GM12878 (cell line): Measurements from ENCODE around the gene VPS45. TPM values are rescaled to one million over a fixed set of nuclear protein-coding genes. Genes with fewer than 3 reads are reported as not detected.

ENCODE experiments used
- ATAC-seq: fragments of 200-7000 bp; cut with Tn5 transposase; 3 replicates; pipeline ENCODE4 v1.9.1; 2020; ENCODE audit warnings: mild to moderate bottlenecking, moderate library complexity
- BruUV-seq: library from RNA; stranded (reverse); fragments of 400-500 nt; replicated peaks from 2 replicates; lab custom pipeline; 2021; lab: Mats Ljungman, UMichigan
- CTCF ChIA-PET: fragments of 300-600 bp; sonication (Branson Sonifier 250); formaldehyde crosslinking; extraction: SDS; loops from one replicate; lab custom pipeline; 2021; ENCODE audit warnings: inconsistent platforms; lab: Yijun Ruan, JAX
- POLR2A ChIA-PET: fragments of 350-600 bp; formaldehyde crosslinking; extraction: SDS; loops from one replicate; lab custom pipeline; 2021; ENCODE audit warnings: inconsistent platforms; lab: Charles Lee
- RAD21 ChIA-PET: fragments of 300-600 bp; sonication (Branson Sonifier 250); formaldehyde crosslinking; loops from one replicate; lab custom pipeline; 2023; ENCODE audit warnings: antibody characterized with exemption; ENCODE audit not compliant: unreplicated experiment; lab: Charles Lee
- SMC1A ChIA-PET: fragments of 300-600 bp; sonication (Branson Sonifier 250); formaldehyde crosslinking; loops from one replicate; lab custom pipeline; 2023; ENCODE audit not compliant: unreplicated experiment, uncharacterized antibody; lab: Charles Lee
- DNase-seq: peaks from one replicate; pipeline ENCODE4 v3.0.0-alpha.2; 2011; ENCODE audit warnings: low read depth, low spot score
- FAIRE-seq: peaks from 3 replicates; lab custom pipeline; 2011; peaks lifted over from hg19 to GRCh38; lab: Jason Lieb, UNC
- H2AFZ ChIP-seq: 2 replicates; pipeline ENCODE4 v1.6.0; 2011; ENCODE audit warnings: low read depth, low read length, control low read depth; ENCODE audit not compliant: control insufficient read depth
- H3K27ac ChIP-seq: 2 replicates; pipeline ENCODE4 v1.5.1; 2011; ENCODE audit warnings: control low read depth; ENCODE audit not compliant: control insufficient read depth, insufficient read depth
- H3K27me3 ChIP-seq, 2 experiments: replicated peaks in 1 of 2; 2 replicates each; pipeline versions ENCODE4 v1.6.0 to v1.6.1; 2011; ENCODE audit warnings: low read length in 1 of 2; ENCODE audit not compliant: control insufficient read depth in 2 of 2, insufficient read depth in 2 of 2
- H3K36me3 ChIP-seq, 2 experiments: 2 replicates each; pipeline ENCODE4 v1.5.1; 2011; ENCODE audit warnings: low read length in 1 of 2; ENCODE audit not compliant: control insufficient read depth in 2 of 2, insufficient read depth in 2 of 2
- H3K4me1 ChIP-seq: 2 replicates; pipeline ENCODE4 v1.6.1; 2011; ENCODE audit warnings: mild to moderate bottlenecking, low read length, moderate library complexity, mixed read lengths; ENCODE audit not compliant: control insufficient read depth, insufficient read depth
- H3K4me2 ChIP-seq: 2 replicates; pipeline ENCODE4 v1.6.0; 2011; ENCODE audit warnings: control low read depth; ENCODE audit not compliant: control insufficient read depth, insufficient read depth
- H3K4me3 ChIP-seq: fragments of 200-600 bp; sonication (generic); 2 replicates; pipeline ENCODE4 v1.5.1; 2016
- H3K79me2 ChIP-seq: 2 replicates; pipeline ENCODE4 v1.6.0; 2011; ENCODE audit warnings: low read length; ENCODE audit not compliant: control insufficient read depth, insufficient read depth
- H3K9ac ChIP-seq: 2 replicates; pipeline ENCODE4 v1.8.0; 2011; ENCODE audit warnings: low read length, control low read depth, mixed read lengths; ENCODE audit not compliant: control insufficient read depth, insufficient read depth
- H3K9me3 ChIP-seq: replicated peaks from 3 replicates; pipeline ENCODE4 v1.5.1; 2011; ENCODE audit warnings: mild to moderate bottlenecking, low read length; ENCODE audit not compliant: control insufficient read depth, insufficient read depth
- H4K20me1 ChIP-seq: 2 replicates; pipeline ENCODE4 v1.6.0; 2011; ENCODE audit not compliant: control insufficient read depth, insufficient read depth
- FOXM1 ChIP-seq: IDR thresholded peaks from 2 replicates; pipeline ENCODE4 v1.6.1; 2012; ENCODE audit warnings: low read depth, mild to moderate bottlenecking, inconsistent platforms, low read length, moderate library complexity
- NBN ChIP-seq: fragments of 450-650 bp; IDR thresholded peaks from 2 replicates; pipeline ENCODE4 v1.6.1; 2016
- POU2F2 ChIP-seq: IDR thresholded peaks from 3 replicates; pipeline ENCODE4 v1.6.1; 2011; ENCODE audit warnings: low read depth, mild to moderate bottlenecking, low read length, borderline replicate concordance
- RAD21 ChIP-seq: IDR thresholded peaks from 2 replicates; pipeline ENCODE4 v1.6.1; 2011; ENCODE audit warnings: mild to moderate bottlenecking, low read depth, low read length, moderate library complexity; ENCODE audit not compliant: insufficient read depth
- RFX5 ChIP-seq: IDR thresholded peaks from 2 replicates; pipeline ENCODE4 v1.6.1; 2011; ENCODE audit warnings: low read depth, low read length, improper control_type of control experiment
- RUNX3 ChIP-seq: IDR thresholded peaks from 2 replicates; pipeline ENCODE4 v1.6.1; 2012; ENCODE audit warnings: low read length, inconsistent platforms
- SMAD1 ChIP-seq: fragments of 450-650 bp; IDR thresholded peaks from 2 replicates; pipeline ENCODE4 v1.6.1; 2018; ENCODE audit warnings: mild to moderate bottlenecking, low read depth; ENCODE audit not compliant: partially characterized antibody
- SMC3 ChIP-seq: IDR thresholded peaks from 2 replicates; pipeline ENCODE4 v1.6.1; 2011; ENCODE audit warnings: low read length, improper control_type of control experiment, borderline replicate concordance
- YY1 ChIP-seq: IDR thresholded peaks from 2 replicates; pipeline ENCODE4 v1.6.1; 2011; ENCODE audit warnings: low read depth, mild to moderate bottlenecking, low read length
- WGBS: methylation state at CpG from one replicate; pipeline ENCODE4 v1.1.6; 2016; ENCODE audit warnings: low lambda C conversion rate; ENCODE audit not compliant: insufficient replicate concordance, insufficient coverage; ENCODE audit errors: missing lambda C conversion rate; 5-methylcytosine and 5-hydroxymethylcytosine counted together
- in situ Hi-C: fragments of 300-500 bp; cut with MboI; formaldehyde crosslinking; loops from 9 replicates; pipeline ENCODE4 v1.14.3; 2018; ENCODE audit warnings: mixed read lengths
- intact Hi-C: fragments of 100-400 bp; cut with micrococcal nuclease; formaldehyde crosslinking; loops from one replicate; pipeline ENCODE4 v1.14.2; 2022; ENCODE audit not compliant: unreplicated experiment
- polyA plus RNA-seq, 11 experiments: library from polyadenylated mRNA; depleted of rRNA in 4 of 11; unstranded in 6 of 11; stranded (reverse) in 5 of 11; fragments of >200 nt; fragmentation: Nextera tagmentation in 4 of 11; fragmentation: Illumina TruSeq in 1 of 11; extraction: Ambion mirVana in 4 of 11; extraction: Trizol in 1 of 11; gene quantifications; 1 replicate in 1 of 11; 2 replicates in 10 of 11; pipeline versions ENCODE4 v1.2.1 to v1.2.3, GENCODE V29; 2011 to 2016; ENCODE audit warnings: inconsistent platforms in 2 of 11, missing spikeins in 2 of 11, low read depth in 1 of 11
- total RNA-seq, 4 experiments: library from RNA; depleted of rRNA in 3 of 4; stranded (reverse); fragments of >200 nt in 3 of 4; fragmentation: Illumina TruSeq in 1 of 4; extraction: Trizol in 1 of 4; gene quantifications; 2 replicates each; pipeline versions ENCODE4 v1.2.1 to v1.2.3, GENCODE V29; 2013 to 2021
- TF ChIP-seq, protein P1 (sequence below): fragments of 450-650 bp; IDR thresholded peaks from 2 replicates; pipeline ENCODE4 v1.6.1; 2017; ENCODE audit warnings: mild to moderate bottlenecking, low read depth, inconsistent platforms; ENCODE audit not compliant: poor library complexity, severe bottlenecking
- TF ChIP-seq, protein P2 (sequence below): fragments of 450-650 bp; formaldehyde crosslinking; IDR thresholded peaks from 2 replicates; pipeline ENCODE4 v1.4.0; 2020; ENCODE audit warnings: mild to moderate bottlenecking, moderate library complexity
- TF ChIP-seq, protein P3 (sequence below), 3 experiments: IDR thresholded peaks in 2 of 3; conservative IDR thresholded peaks in 1 of 3; 2 replicates each; pipeline ENCODE4 v1.5.1; 2011; ENCODE audit warnings: low read depth in 3 of 3, low read length in 3 of 3, mild to moderate bottlenecking in 3 of 3, control low read depth in 2 of 3, moderate library complexity in 2 of 3, inconsistent platforms in 1 of 3, mixed read lengths in 1 of 3; ENCODE audit not compliant: control insufficient read depth in 2 of 3, insufficient read depth in 1 of 3; ENCODE audit errors: extremely low read depth in 1 of 3

The VPS45 gene
- total and polyA plus RNA-seq, 10 of the 15 experiments (the other 5 are each of a cell fraction or from before 2014, with no cell fraction given): 24.4 to 48.7 (median 34.5) TPM

DNA sequence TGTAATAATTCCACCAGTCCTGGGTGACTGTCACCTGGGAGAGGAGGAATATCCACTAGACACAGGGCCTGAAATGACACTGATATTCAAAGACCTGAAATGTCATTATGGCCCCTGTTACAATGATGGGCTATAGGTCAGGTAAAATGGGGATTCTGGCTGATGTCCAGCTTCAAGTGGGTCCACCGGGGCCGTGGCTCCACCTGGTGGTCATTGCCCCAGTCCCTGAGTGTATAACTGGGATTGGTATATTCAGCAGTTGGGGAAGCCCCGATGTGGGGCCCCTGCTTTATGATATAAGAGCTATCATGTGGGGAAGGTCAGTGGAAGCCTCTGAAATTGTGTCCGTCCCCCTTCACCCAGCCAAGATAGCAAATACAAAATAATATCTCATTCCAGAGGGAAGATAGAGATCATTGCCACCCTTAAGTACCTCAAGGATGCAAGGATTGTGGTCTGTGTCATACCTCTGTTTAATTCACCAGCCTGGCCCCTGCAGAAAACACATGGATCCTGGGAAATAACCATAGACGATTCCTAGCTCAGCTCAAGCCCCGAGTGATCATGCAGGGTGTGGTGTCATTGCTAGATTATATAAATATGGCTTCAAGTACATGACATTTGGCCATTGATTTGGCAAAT is 101.5 kb downstream of the VPS45 start:
- in situ Hi-C loops (loop anchor here (5.0 kb wide), 2 partner anchors 97 to 207 kb away; no protein-coding TSS in a partner anchor), intact Hi-C loops (loop anchor here (1.0 kb wide), 2 partner anchors 96 to 207 kb away; no protein-coding TSS in a partner anchor)
- Histone ChIP-seq H3K27me3 (no peaks in the 10 kb centered on the region), H3K27ac (no peak overlapping the region), H3K4me2 (no peak overlapping the region), H4K20me1 (no peaks in the 10 kb centered on the region), H3K9me3 (no peaks in the 10 kb centered on the region), H3K79me2 (0 out of 2 replicates have a peak, but pooled peaks cover under 1% of the 10 kb centered on the region), H2AFZ (no peak overlapping the region; the same call in 1 of the 2 replicates), H3K4me1 (peaks cover 28% of the 10 kb centered on the region), H3K9ac (no peak overlapping the region), H3K36me3 (no peaks in the 10 kb centered on the region), H3K4me3 (no peak overlapping the region)
- TF ChIP-seq POU2F2: 0 out of 3 replicates have a peak, but pooled peaks have one; percentile 40
- TF ChIP-seq RUNX3: no peak
- TF ChIP-seq SMC3: peak; percentile 99
- TF ChIP-seq, protein P1, sequence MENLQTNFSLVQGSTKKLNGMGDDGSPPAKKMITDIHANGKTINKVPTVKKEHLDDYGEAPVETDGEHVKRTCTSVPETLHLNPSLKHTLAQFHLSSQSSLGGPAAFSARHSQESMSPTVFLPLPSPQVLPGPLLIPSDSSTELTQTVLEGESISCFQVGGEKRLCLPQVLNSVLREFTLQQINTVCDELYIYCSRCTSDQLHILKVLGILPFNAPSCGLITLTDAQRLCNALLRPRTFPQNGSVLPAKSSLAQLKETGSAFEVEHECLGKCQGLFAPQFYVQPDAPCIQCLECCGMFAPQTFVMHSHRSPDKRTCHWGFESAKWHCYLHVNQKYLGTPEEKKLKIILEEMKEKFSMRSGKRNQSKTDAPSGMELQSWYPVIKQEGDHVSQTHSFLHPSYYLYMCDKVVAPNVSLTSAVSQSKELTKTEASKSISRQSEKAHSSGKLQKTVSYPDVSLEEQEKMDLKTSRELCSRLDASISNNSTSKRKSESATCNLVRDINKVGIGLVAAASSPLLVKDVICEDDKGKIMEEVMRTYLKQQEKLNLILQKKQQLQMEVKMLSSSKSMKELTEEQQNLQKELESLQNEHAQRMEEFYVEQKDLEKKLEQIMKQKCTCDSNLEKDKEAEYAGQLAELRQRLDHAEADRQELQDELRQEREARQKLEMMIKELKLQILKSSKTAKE: peak; percentile 34
- TF ChIP-seq NBN: peak; percentile 29; the same call in 1 of the 2 replicates
- peak; percentile 86 for TF ChIP-seq YY1
- TF ChIP-seq, protein P2, sequence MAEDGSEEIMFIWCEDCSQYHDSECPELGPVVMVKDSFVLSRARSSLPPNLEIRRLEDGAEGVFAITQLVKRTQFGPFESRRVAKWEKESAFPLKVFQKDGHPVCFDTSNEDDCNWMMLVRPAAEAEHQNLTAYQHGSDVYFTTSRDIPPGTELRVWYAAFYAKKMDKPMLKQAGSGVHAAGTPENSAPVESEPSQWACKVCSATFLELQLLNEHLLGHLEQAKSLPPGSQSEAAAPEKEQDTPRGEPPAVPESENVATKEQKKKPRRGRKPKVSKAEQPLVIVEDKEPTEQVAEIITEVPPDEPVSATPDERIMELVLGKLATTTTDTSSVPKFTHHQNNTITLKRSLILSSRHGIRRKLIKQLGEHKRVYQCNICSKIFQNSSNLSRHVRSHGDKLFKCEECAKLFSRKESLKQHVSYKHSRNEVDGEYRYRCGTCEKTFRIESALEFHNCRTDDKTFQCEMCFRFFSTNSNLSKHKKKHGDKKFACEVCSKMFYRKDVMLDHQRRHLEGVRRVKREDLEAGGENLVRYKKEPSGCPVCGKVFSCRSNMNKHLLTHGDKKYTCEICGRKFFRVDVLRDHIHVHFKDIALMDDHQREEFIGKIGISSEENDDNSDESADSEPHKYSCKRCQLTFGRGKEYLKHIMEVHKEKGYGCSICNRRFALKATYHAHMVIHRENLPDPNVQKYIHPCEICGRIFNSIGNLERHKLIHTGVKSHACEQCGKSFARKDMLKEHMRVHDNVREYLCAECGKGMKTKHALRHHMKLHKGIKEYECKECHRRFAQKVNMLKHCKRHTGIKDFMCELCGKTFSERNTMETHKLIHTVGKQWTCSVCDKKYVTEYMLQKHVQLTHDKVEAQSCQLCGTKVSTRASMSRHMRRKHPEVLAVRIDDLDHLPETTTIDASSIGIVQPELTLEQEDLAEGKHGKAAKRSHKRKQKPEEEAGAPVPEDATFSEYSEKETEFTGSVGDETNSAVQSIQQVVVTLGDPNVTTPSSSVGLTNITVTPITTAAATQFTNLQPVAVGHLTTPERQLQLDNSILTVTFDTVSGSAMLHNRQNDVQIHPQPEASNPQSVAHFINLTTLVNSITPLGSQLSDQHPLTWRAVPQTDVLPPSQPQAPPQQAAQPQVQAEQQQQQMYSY (CRISPR knock-in tag): no peak
- peak; percentile 87 for TF ChIP-seq SMAD1
- TF ChIP-seq RFX5: no peak
- no peak for TF ChIP-seq FOXM1
- TF ChIP-seq, protein P3, sequence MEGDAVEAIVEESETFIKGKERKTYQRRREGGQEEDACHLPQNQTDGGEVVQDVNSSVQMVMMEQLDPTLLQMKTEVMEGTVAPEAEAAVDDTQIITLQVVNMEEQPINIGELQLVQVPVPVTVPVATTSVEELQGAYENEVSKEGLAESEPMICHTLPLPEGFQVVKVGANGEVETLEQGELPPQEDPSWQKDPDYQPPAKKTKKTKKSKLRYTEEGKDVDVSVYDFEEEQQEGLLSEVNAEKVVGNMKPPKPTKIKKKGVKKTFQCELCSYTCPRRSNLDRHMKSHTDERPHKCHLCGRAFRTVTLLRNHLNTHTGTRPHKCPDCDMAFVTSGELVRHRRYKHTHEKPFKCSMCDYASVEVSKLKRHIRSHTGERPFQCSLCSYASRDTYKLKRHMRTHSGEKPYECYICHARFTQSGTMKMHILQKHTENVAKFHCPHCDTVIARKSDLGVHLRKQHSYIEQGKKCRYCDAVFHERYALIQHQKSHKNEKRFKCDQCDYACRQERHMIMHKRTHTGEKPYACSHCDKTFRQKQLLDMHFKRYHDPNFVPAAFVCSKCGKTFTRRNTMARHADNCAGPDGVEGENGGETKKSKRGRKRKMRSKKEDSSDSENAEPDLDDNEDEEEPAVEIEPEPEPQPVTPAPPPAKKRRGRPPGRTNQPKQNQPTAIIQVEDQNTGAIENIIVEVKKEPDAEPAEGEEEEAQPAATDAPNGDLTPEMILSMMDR (IDR thresholded peaks at IDR 0.05 in 2 of 3, conservative IDR thresholded peaks at IDR 0.05 in 1 of 3; ENCODE audit: control insufficient read depth in 2 of 3, extremely low read depth in 1 of 3, insufficient read depth in 1 of 3, low read depth in 3 of 3, low read length in 3 of 3): peak; percentile 77 to 88 (median 87)
- TF ChIP-seq RAD21: peak; percentile 94
- ChIA-PET RAD21 (interaction anchor here (0.6 to 15.1 kb wide), 15 partner anchors 16 to 326 kb away, joined by 3 to 287 read pairs (median 4); partner anchors contain the start of genes PLEKHO1 and VPS45), CTCF (interaction anchor here (0.7 to 19.2 kb wide), 32 partner anchors 11 to 281 kb away, joined by 3 to 577 read pairs (median 4); partner anchors contain the start of genes C1orf54, PLEKHO1 and VPS45), SMC1A (interaction anchor here (0.6 to 15.5 kb wide), 22 partner anchors 8 to 240 kb away, joined by 3 to 338 read pairs (median 4); partner anchors contain the start of gene VPS45), POLR2A (interaction anchor here (0.7 to 1.5 kb wide), 5 partner anchors 11 to 101 kb away, joined by 3 to 6 read pairs (median 4); partner anchors contain the start of gene VPS45)
- no TSS peak for BruUV-seq
- ATAC-seq: peak; percentile 78
- 30% methylated on average over 6 of the region's 6 CpGs for WGBS
- no peak for FAIRE-seq
- no peak for DNase-seq
